Muscle layer of duodenum (tissue), 2 donors: Measurements from ENCODE around the gene SAFB2.

Source experiments
- H3K27ac ChIP-seq: one replicate; pipeline ENCODE4 v1.7.0; 2013; ENCODE audit warnings: mild to moderate bottlenecking, low read length
- H3K27me3 ChIP-seq: one replicate; pipeline ENCODE4 v1.7.0; 2013; ENCODE audit warnings: low read depth, mild to moderate bottlenecking, control low read depth, low read length
- H3K36me3 ChIP-seq, 2 donors: one replicate each; pipeline ENCODE4 v1.7.0; 2013; ENCODE audit warnings: low read length in 2 of 2, control low read depth in 1 of 2, mild to moderate bottlenecking in 1 of 2; ENCODE audit not compliant: insufficient read depth in 2 of 2, control insufficient read depth in 1 of 2
- H3K4me1 ChIP-seq, 2 donors: one replicate each; pipeline ENCODE4 v1.7.0; 2013; ENCODE audit warnings: low read length in 2 of 2, mild to moderate bottlenecking in 2 of 2, control low read depth in 1 of 2, moderate library complexity in 1 of 2; ENCODE audit not compliant: insufficient read depth in 2 of 2, control insufficient read depth in 1 of 2
- H3K4me3 ChIP-seq, 2 donors: one replicate each; pipeline ENCODE4 v1.7.0; 2013; ENCODE audit warnings: low read length in 2 of 2, low read depth in 1 of 2, mild to moderate bottlenecking in 1 of 2
- H3K9me3 ChIP-seq, 2 donors: one replicate each; pipeline ENCODE4 v1.7.0; 2013; ENCODE audit warnings: low read length in 2 of 2, control low read depth in 1 of 2, mild to moderate bottlenecking in 1 of 2; ENCODE audit not compliant: control insufficient read depth in 1 of 2
- donor health status: healthy.

The SAFB2 gene

DNA sequence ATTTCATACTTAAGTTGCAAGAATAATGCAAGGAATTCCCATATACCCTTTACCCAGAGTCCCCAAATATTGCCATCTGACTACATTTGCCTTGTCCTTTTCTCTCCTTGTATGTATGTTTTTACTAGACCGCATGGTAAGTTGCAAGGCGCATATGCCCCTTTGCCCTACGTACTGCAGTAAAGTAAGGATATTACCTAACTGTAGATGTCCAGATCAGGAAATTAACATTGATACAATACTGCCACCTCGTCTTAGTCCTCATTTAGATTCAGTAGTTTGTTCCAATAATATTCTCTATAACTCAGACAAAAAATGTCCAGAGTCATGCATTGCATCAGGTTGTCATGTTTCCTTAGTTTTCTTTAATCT, 9.7 kb upstream of the SAFB2 start:
- H3K4me3 ChIP-seq, result no peak overlapping the region

DNA sequence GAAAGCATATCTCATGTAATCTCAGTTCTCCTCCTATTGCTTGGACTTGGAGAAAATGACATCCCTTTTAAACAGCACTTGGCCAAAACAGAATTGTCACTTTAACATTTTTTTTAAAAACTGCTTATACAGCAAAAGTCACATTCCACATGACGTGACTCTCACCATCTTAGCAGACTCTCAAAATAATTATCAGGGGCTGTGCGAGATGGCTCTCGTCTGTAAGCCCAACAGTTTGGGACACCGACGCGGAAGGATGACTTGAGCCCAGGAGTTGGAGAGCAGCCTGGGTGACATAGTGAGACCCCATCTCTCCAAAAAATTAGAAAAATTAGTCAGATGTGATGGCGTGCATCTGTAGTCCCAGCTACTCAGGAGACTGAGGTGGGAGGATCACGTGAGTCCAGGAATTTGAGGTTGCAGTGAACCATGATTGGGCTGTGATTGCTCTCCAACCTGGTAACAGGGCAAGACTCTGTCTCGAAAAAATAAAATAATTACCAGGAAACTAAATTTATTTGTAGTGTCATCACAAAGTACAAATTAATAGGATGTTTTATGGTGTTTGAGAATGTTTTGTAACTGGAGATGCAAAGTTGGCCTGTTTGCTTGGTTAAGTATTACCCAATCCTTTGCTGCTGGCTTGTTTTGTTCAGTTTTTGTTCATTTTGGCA, 9.1 kb upstream of the SAFB2 start:
- Histone ChIP-seq H3K27ac (no peak overlapping the region), H3K4me3 (no peak overlapping the region), H3K27me3 (no peaks in the 10 kb centered on the region), H3K4me1 (peaks cover 7 to 62% of the 10 kb centered on the region in 2 donors), H3K9me3 (no peaks in the 10 kb centered on the region), H3K36me3 (peaks cover 5 to 19% of the 10 kb centered on the region in 2 donors)

More for the DNA sequence above, 9.7 kb upstream of the SAFB2 start:
- peaks cover 7 to 57% of the 10 kb centered on the region in 2 donors for H3K4me1 ChIP-seq
- peaks cover 5 to 13% of the 10 kb centered on the region in 2 donors for H3K36me3 ChIP-seq
- no peaks in the 10 kb centered on the region for H3K9me3 ChIP-seq
- no peak overlapping the region for H3K27ac ChIP-seq
- H3K27me3 ChIP-seq, result no peaks in the 10 kb centered on the region

DNA sequence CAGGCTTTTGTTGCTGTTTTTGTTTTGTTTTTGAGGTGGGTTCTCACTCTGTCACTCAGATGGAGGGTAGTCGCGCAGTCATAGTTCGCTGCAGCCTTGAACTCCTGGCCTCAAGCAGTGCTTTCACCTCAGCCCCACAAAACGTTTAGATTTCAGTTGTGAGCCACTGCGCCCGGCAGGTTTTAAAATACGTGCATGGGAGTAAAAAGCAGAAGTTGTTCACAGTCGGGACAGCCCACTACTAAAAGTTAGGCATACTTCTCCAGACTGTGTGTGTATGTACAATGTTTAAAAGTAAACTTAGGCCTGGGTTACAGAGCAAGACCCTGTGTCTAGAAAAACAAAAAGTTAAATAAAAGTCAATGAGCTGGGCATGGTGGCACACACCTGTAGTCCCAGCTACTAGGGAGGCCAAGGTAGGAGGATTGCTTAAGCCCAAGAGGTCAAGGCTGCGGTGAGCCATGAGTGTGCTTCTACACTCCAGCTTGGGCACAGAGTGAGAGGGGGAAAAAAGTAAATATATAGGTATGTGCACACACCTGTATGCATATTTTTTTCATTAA, 6.4 kb upstream of the SAFB2 start:
- peaks cover 24 to 82% of the 10 kb centered on the region in 2 donors for H3K4me1 ChIP-seq
- no peaks in the 10 kb centered on the region for H3K27me3 ChIP-seq
- H3K36me3 ChIP-seq, result peaks cover 21 to 31% of the 10 kb centered on the region in 2 donors
- H3K9me3 ChIP-seq, result no peaks in the 10 kb centered on the region
- H3K27ac ChIP-seq, result no peak overlapping the region
- H3K4me3 ChIP-seq, result no peak overlapping the region

DNA sequence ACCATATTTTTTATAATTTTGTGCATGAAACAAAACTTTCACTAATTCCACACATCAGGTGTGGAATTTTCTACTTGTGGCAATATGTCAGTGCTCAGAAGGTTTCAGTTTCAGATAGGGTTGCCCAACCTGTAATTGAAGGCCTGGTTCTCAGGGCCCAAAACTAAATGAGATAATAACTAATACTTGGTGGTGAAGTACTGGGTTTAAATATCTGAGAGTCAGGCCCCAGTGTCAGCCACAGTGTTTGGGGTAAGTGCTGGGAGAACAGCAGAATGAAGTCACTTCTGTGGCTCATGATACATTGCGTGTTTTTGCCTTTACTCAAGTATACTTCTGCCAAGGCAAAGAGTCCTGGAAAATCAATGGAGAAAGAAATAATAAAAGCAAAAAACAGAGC, 5.9 kb upstream of the SAFB2 start:
- H3K27ac ChIP-seq, result no peak overlapping the region

DNA sequence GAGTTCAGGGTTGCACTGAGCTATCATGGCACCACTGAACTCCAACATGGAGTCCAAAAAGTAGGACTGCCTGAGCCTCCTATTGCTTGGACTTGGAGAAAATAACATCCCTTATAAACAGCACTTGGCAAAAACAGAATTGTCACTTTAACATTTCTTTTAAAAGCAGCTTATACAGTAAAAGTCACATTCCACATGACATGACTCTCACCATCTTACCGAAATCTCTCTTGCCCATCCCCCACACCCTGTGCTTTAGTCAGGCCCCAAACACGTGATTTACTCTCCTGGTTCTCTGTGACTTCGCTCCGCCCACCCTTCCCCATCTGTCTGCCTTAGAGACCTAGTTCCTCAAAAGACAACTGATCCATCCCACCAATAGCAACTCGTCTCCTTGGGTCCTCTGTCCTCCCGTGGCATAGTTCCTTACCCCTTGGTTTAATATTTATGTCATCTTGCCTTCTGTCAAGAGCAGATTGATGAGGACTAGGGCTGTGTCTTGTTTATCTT, 4.9 kb upstream of the SAFB2 start:
- no peaks in the 10 kb centered on the region for H3K9me3 ChIP-seq
- H3K4me3 ChIP-seq, result no peak overlapping the region
- H3K36me3 ChIP-seq, result peaks cover 21 to 31% of the 10 kb centered on the region in 2 donors
- H3K4me1 ChIP-seq, result peaks cover 17 to 73% of the 10 kb centered on the region in 2 donors
- H3K27me3 ChIP-seq, result no peaks in the 10 kb centered on the region
- H3K27ac ChIP-seq, result no peak overlapping the region

More for the DNA sequence above, 5.9 kb upstream of the SAFB2 start:
- peaks cover 21 to 31% of the 10 kb centered on the region in 2 donors for H3K36me3 ChIP-seq
- H3K9me3 ChIP-seq, result no peaks in the 10 kb centered on the region
- peaks cover 24 to 82% of the 10 kb centered on the region in 2 donors for H3K4me1 ChIP-seq
- H3K27me3 ChIP-seq, result no peaks in the 10 kb centered on the region
- H3K4me3 ChIP-seq, result no peak overlapping the region

DNA sequence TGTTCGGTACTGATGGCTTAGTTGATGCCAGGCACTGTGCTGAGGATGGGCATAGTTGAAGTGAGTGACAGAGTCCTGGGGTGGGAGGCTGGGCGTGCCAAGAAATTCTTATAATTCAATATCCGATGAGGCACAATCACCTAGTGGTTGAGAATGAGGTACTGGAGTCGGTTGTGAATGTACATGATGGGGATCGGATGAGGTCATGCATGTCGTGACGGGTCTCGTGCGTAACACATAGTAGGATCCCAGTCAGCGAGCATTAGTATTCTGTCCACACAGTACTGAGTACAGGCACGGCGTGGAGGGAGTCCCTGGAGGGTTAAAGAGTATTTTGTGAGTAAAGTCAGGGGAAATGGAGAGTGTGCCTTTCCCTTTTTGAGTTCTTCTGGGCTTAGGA, 3.1 kb upstream of the SAFB2 start:
- peak overlapping the region; percentile 93 to 99 for H3K4me3 ChIP-seq
- H3K4me1 ChIP-seq, result peaks cover 25 to 72% of the 10 kb centered on the region in 2 donors
- peaks cover 26 to 35% of the 10 kb centered on the region in 2 donors for H3K36me3 ChIP-seq
- no peaks in the 10 kb centered on the region for H3K9me3 ChIP-seq
- no peak overlapping the region for H3K27ac ChIP-seq
- no peaks in the 10 kb centered on the region for H3K27me3 ChIP-seq

DNA sequence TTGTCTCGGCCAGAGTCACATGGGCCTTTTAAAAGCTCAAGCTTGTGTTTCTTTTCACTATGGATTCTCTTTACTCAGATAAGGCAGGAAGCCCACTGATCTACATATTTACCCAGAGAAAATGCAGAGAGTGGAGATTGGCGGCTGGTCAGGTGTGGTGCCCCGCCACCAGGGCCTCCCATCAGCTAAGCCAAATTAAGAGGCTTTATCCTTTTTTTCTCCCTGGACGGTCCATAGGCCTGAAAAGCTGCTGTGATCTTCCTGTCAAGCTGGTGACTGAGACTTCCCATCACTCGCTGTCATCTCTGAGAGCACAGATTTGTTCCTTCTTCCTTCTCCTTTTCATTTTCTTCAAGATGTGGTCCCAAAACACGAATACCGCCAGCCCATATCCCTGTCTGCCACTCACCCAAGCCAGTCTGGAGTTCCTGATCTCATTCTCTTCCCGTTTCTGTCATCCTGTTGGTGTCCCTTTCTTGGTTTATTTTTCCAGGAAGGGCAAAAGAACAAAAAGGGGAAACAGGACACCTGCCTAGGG, 2.2 kb upstream of the SAFB2 start:
- peak overlapping the region; percentile 93 to 99 for H3K4me3 ChIP-seq

DNA sequence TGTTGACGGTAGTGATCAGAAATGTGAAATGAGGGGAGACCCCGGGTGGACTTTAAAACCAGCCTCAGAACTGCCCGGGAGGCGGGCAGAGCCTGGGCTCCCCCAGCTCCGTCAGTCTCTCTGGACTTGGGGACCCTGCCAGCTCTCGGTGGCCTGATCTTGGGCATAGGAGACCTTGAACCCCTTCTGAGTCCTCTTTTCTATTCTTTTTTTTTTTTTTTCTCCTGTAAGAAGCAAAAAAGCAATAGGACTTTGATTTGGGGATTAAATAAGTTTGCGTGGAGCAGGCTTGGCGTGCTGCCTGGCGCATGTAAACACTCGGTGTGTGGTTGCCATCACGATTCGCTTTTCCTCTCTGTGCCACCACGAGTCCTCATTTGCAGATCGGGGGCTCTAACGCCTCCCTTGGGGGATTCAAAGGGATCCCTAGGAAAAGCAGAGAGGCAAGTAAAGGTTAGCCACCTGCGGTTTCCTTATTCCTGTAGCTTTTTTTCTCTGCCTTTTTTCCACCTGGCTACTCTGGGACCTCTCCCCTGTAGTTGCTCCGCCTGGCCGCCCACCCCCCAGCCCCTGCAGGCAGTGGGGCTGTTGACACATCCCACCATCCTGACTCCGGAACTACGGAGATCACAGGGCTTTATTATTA, 1.6 kb upstream of the SAFB2 start:
- peaks cover 31 to 78% of the 10 kb centered on the region in 2 donors for H3K4me1 ChIP-seq
- no peaks in the 10 kb centered on the region for H3K9me3 ChIP-seq
- H3K27me3 ChIP-seq, result no peaks in the 10 kb centered on the region
- H3K4me3 ChIP-seq, result peak overlapping the region; percentile 93 to 99
- H3K27ac ChIP-seq, result peak overlapping the region; percentile 81
- peaks cover 29 to 32% of the 10 kb centered on the region in 2 donors for H3K36me3 ChIP-seq

More for the DNA sequence above, 2.2 kb upstream of the SAFB2 start:
- peak overlapping the region; percentile 81 for H3K27ac ChIP-seq
- H3K36me3 ChIP-seq, result peaks cover 26 to 39% of the 10 kb centered on the region in 2 donors
- H3K4me1 ChIP-seq, result peaks cover 31 to 77% of the 10 kb centered on the region in 2 donors
- no peaks in the 10 kb centered on the region for H3K9me3 ChIP-seq
- no peaks in the 10 kb centered on the region for H3K27me3 ChIP-seq

DNA sequence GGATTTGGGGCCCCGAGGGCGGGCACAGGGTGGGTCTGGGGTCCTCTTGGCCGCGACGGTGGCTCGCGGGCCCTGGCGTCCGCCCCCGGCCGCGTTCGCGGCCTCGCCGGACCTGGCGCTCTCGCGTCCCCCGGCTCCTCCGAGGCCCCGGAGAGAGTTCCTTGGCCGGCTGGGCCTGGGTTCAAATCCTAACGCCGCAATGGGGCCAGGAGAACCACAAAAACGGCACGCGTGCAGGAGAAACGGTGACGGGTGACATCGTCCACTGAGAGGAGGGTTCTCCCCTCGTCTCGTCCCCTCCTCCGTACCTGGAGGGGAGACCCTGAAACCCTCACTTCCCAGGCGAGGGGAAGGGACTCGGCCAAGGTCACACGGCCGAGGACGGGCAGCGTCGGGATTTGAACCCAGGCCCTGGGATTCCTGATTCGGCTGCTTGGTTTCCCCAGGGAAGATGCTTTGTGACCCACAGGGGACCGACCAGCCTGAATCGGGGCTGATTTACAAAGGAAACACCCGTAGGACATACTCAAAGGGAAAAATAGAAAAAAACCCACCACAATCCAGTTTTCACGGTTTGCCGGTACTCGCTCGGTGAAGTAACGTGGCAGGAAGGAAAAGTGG, 931 bp upstream of the SAFB2 start:
- Histone ChIP-seq H3K9me3 (no peaks in the 10 kb centered on the region), H3K27me3 (no peaks in the 10 kb centered on the region), H3K4me3 (peak overlapping the region; percentile 93 to 99), H3K36me3 (peaks cover 29 to 32% of the 10 kb centered on the region in 2 donors), H3K27ac (peak overlapping the region; percentile 81), H3K4me1 (peaks cover 31 to 78% of the 10 kb centered on the region in 2 donors)

DNA sequence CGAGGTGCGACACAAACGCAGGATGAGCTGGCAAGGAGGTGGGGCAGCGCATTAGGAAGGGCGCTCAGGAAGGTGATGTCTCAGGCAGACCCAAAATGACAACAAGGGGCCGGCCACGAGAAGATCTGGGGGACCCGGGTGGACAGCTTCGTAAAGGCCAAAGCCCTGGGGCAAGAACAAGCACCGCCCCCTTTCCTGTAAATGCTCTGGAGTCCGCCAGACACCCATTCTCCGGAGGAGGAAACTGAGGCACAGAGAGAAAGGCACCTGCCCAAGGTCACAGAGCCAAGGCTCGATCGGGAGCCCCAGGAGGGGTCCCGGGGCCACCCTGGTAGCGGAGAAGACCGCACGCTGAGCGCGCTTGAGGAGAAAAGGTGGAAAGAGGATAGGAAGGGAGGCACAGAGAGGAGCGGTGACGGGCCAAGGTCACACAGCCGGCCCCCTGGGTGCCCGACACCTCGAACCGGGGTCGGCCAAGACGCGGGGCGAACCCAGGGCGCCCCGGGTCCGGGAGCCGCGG, 571 bp downstream of the SAFB2 start:
- Histone ChIP-seq H3K9me3 (no peaks in the 10 kb centered on the region), H3K36me3 (peaks cover 32 to 40% of the 10 kb centered on the region in 2 donors), H3K4me1 (peaks cover 31 to 64% of the 10 kb centered on the region in 2 donors)

More for the DNA sequence above, 571 bp downstream of the SAFB2 start:
- peak overlapping the region; percentile 95 to 99 for H3K4me3 ChIP-seq
- peak overlapping the region; percentile 78 for H3K27ac ChIP-seq
- H3K27me3 ChIP-seq, result no peaks in the 10 kb centered on the region
